NCI-H524 (cell line): ENCODE results near the gene TLK1.

ENCODE experiments used
- DNase-seq, 2 experiments: peaks; one replicate each; lab custom pipeline; 2025; lab: John Stamatoyannopoulos, UW

The TLK1 gene

GRCh38 chr2:170965446-170966225, 195.1 kb downstream of the TLK1 start:
- no peak for DNase-seq

DNA sequence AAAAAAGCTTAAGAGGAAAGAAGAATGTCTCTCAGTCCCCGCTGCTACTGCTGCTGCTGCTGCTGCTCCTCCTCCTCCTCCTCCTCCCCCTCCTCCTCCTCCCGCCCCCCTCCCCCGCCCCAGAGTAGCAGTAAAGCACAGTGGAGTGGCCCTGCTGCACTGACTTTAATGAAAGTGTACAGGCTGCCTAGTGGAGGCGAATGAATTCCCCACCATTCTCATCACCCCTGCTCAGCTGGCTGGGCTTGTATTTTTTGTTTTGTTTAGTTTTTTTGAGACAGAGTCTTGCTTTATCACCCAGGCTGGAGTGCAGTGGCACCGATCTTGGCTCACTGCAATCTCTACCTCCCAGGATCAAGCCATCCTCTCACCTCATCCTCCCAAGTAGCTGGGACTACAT, 197.3 kb downstream of the TLK1 start:
- DNase-seq: no peak

DNA sequence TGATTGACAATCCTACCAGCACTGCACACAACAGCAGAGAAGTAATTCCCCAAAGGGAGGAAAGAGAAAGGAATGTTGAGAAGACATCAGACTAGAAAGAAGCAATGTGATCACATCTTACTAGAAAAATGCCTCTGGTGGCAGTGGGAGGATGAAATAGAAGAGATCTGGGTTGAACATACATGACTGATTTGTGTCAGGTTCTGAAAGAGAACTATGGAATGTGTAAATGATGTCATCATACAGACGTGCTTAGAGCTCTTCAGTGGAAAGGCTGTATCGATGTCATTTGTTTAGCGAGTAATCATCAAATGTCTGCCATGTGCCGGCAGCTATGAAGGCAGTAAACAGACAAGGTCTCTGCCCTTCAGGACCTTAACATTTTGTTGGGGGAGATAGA, 206.8 kb downstream of the TLK1 start:
- DNase-seq: no peak

GRCh38 chr2:170950221-170950761, 210.4 kb downstream of the TLK1 start:
- DNase-seq: no peak

DNA sequence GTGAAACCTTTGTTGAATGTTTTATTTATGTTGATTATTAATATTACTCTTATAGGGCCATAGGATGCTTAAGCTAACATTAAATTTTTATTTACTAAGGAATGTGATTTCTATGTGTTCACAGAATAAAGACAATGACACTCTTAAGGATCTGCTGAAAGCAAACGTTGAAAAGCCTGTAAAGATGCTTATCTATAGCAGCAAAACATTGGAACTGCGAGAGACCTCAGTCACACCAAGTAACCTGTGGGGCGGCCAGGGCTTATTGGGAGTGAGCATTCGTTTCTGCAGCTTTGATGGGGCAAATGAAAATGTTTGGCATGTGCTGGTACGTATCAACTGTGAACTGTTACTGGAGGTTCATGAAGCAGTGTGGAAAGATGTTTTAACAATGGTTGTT, 211.3 kb downstream of the TLK1 start:
- DNase-seq: no peak

DNA sequence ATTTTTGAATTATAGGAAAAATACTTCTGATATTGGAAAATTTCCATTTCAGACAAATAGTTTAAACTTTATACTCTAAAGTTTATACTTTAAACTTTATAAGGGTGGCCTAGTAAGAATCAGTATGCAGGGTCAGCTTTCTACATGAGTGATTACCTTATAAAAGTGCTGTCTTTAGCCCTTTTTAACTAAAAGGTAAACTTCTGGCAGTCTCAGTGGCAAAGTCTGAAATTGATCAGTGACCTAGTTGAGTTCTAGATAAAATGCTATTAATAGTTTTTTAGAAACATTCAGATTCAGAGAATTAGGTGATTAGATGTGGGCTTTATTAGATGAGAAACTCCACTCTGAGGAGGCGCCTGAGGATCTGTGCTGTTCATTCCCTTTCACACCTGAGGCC, 216.1 kb downstream of the TLK1 start:
- DNase-seq: no peak

DNA sequence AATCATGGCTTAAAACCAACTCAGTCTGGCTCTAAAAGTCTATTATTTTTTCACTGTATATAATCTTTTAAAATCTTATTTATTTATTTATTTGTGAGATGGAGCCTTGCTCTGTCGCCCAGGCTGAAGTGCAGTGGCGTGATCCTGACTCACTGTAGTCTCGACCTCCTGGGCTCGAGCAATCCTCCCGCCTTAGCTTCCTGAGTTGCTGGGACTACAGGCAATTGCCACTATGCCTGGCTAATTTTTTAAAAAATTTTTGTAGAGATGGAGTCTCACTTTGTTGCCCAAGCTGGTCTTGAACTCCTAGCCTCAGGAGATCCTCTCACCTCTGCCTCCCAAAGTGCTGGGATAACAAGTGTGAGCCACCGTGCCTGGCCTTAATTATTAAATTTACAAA, 217.1 kb downstream of the TLK1 start:
- no peak for DNase-seq

DNA sequence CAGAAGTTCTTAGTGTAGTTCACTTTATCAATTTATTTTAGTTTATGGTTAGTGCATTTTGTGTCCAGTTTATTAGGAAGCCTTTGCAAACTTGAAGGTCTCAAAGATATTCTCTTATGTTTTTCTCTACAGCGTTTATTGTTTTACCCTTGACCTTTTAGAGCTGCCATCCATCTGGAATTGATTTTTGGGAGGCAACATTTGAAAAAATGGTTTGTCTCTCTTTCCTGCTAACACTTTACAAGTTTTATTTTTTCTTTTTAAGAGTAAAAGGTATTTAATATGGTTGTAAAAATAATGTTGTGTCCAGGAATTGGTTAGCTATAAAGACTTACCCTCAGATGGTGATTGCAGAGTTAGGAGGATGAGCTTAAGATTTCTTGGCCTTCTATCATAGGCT, 217.7 kb downstream of the TLK1 start:
- no peak for DNase-seq

DNA sequence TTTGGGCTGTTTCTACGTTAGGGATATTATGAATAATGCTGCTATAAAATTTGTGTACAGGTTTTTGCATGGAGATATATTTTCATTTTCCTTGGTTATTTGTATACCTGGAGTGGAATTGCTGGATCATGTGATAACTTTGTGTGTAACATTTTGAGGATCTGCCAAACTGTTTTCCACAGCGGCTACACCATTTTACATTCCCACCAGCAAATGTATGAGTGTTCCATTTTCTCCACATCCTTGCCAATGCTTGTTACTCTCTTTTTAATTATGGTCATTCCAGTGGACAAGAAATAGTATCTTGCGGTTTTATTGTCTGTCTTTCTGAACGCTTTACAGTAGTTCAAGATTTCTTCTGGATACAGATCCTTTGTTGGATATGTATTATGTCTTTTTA, 218.1 kb downstream of the TLK1 start:
- no peak for DNase-seq
